K562 (cell line): ENCODE measurements around the gene TRAPPC5. TPM values are rescaled to one million over a fixed set of nuclear protein-coding genes. Genes with fewer than 3 reads are reported as not detected.

ENCODE experiments used
- BRD4 ChIP-seq: fragments of 200-600 bp; sonication (generic); IDR thresholded peaks from 2 replicates; pipeline ENCODE4 v1.6.1; 2017; ENCODE audit warnings: inconsistent platforms
- CBX1 ChIP-seq: sonication (generic); IDR thresholded peaks from 2 replicates; pipeline ENCODE4 v1.6.1; 2016; ENCODE audit warnings: antibody characterized with exemption, low read depth, mild to moderate bottlenecking
- CEBPB ChIP-seq: fragments of 450-650 bp; IDR thresholded peaks from 2 replicates; pipeline ENCODE4 v1.6.1; 2016; ENCODE audit warnings: missing genetic modification characterization, missing compliant biosample characterization
- CEBPG ChIP-seq, 3 experiments: fragments of 200-800 bp in 1 of 3; sonication (Bioruptor generic) in 1 of 3; sonication (generic) in 1 of 3; formaldehyde crosslinking in 1 of 3; IDR thresholded peaks in 2 of 3; conservative IDR thresholded peaks in 1 of 3; 2 replicates each; pipeline versions ENCODE4 v1.6.1 to v1.8.0; 2016 to 2022; ENCODE audit warnings: missing compliant biosample characterization in 2 of 3, missing genetic modification characterization in 2 of 3, mild to moderate bottlenecking in 1 of 3, missing genetic modification reagents in 1 of 3
- FOXP4 ChIP-seq: sonication (generic); formaldehyde crosslinking; IDR thresholded peaks from 2 replicates; pipeline ENCODE4 v1.8.0; 2022; ENCODE audit warnings: mild to moderate bottlenecking, missing genetic modification reagents, borderline replicate concordance
- HMGN3 ChIP-seq: IDR thresholded peaks from 2 replicates; pipeline ENCODE4 v1.6.1; 2011; ENCODE audit warnings: borderline replicate concordance, low read depth, mild to moderate bottlenecking, mixed read lengths, low read length; ENCODE audit not compliant: insufficient read length; ENCODE audit errors: extremely low read depth
- REST ChIP-seq, 2 experiments: fragments of 450-650 bp; formaldehyde crosslinking in 1 of 2; IDR thresholded peaks; 2 replicates each; pipeline versions ENCODE4 v1.4.0 to v1.6.1; 2014 to 2020; ENCODE audit warnings: mild to moderate bottlenecking in 2 of 2, borderline replicate concordance in 1 of 2, low read depth in 1 of 2
- RFX7 ChIP-seq: fragments of 250-450 bp; sonication (Bioruptor Pico); IDR thresholded peaks from 2 replicates; pipeline ENCODE4 v1.5.1; 2021; ENCODE audit warnings: mild to moderate bottlenecking
- SMARCC2 ChIP-seq: fragments of 450-650 bp; IDR thresholded peaks from 2 replicates; pipeline ENCODE4 v1.6.1; 2017; ENCODE audit warnings: antibody characterized with exemption, moderate library complexity, mild to moderate bottlenecking, low read depth
- TFAP4 ChIP-seq: sonication (generic); formaldehyde crosslinking; IDR thresholded peaks from 2 replicates; pipeline ENCODE4 v1.8.0; 2022; ENCODE audit warnings: missing genetic modification reagents, mild to moderate bottlenecking, moderate library complexity, borderline replicate concordance
- TRIM24 ChIP-seq, 2 experiments: fragments of 450-650 bp; IDR thresholded peaks; 2 replicates each; pipeline ENCODE4 v1.6.1; 2016
- XRCC5 ChIP-seq: fragments of 200-400 bp; formaldehyde crosslinking; IDR thresholded peaks from 2 replicates; pipeline ENCODE4 v1.6.1; 2017; ENCODE audit warnings: low read depth, mild to moderate bottlenecking, low read length
- ZKSCAN8 ChIP-seq: fragments of 200-800 bp; sonication (Bioruptor generic); IDR thresholded peaks from 2 replicates; pipeline ENCODE4 v1.6.1; 2016; ENCODE audit warnings: missing genetic modification characterization, missing compliant biosample characterization
- polyA plus RNA-seq, 8 experiments: library from polyadenylated mRNA; depleted of rRNA in 4 of 8; stranded (reverse) in 5 of 8; unstranded in 3 of 8; fragments of >200 nt; fragmentation: Nextera tagmentation in 2 of 8; fragmentation: Illumina TruSeq in 1 of 8; extraction: Ambion mirVana in 2 of 8; extraction: Trizol in 1 of 8; gene quantifications; 2 replicates each; pipeline versions ENCODE4 v1.2.1 to v1.2.3, GENCODE V29; 2011 to 2014; ENCODE audit warnings: inconsistent platforms in 1 of 8, missing spikeins in 1 of 8
- total RNA-seq, 7 experiments: library from RNA; depleted of rRNA in 6 of 7; stranded (reverse); fragments of >200 nt in 6 of 7; fragmentation: Illumina TruSeq in 2 of 7; extraction: Trizol in 2 of 7; gene quantifications; 2 replicates each; pipeline versions ENCODE4 v1.2.1 to v1.2.3, GENCODE V29; 2011 to 2021; ENCODE audit warnings: low replicate concordance in 1 of 7

TRAPPC5 gene
- total and polyA plus RNA-seq, 9 of the 15 experiments (the other 6 are each of a cell fraction or from before 2014, with no cell fraction given), result 2.0 to 76.9 (median 29.3) TPM

GRCh38 chr19:7681340-7682174 is 924 bp downstream of the TRAPPC5 start (continued):
- TF ChIP-seq REST (IDR thresholded peaks at IDR 0.05; ENCODE audit: borderline replicate concordance) (0 out of 2 replicates have a peak, but pooled peaks have one; percentile 11), REST (CRISPR knock-in tag; IDR thresholded peaks at IDR 0.05; ENCODE audit: low read depth) (no peak), CEBPG (CRISPR knock-in tag; IDR thresholded peaks at IDR 0.05) (peak; percentile 79), CEBPG (tag; conservative IDR thresholded peaks at IDR 0.05 in 1 of 2, IDR thresholded peaks at IDR 0.05 in 1 of 2) (peak in 1 of 2 experiments; percentile 43; a peak in 1 of 4 replicates), HMGN3 (no peak), SMARCC2 (no peak), CBX1 (peak; percentile 30; the same call in 1 of the 2 replicates), CEBPB (tag) (peak; percentile 94), TFAP4 (peak; percentile 42; the same call in 1 of the 2 replicates), TRIM24 (IDR thresholded peaks at IDR 0.05) (peak; percentile 54 to 67; a peak in 2 of 4 replicates), RFX7 (CRISPR knock-in tag) (no peak), ZKSCAN8 (CRISPR knock-in tag) (no peak), XRCC5 (peak; percentile 46; the same call in 1 of the 2 replicates), BRD4 (no peak), FOXP4 (no peak)
